Endothelial cell of umbilical vein (primary cell): ENCODE measurements around the gene A1BG. TPM values are rescaled to one million over a fixed set of nuclear protein-coding genes. Genes with fewer than 3 reads are reported as not detected.

Source experiments
- BruUV-seq: library from RNA; stranded (reverse); fragments of 400-500 nt; replicated peaks from 2 replicates; lab custom pipeline; 2021; lab: Mats Ljungman, UMichigan
- CTCF ChIA-PET: fragments of 300-600, 350-600 bp; sonication (Branson Sonifier 250); formaldehyde crosslinking; loops from one replicate; lab custom pipeline; 2021; ENCODE audit warnings: antibody characterized with exemption, inconsistent platforms; lab: Charles Lee
- POLR2A ChIA-PET: fragments of 300-600, 350-600 bp; sonication (Branson Sonifier 250); formaldehyde crosslinking; loops from one replicate; lab custom pipeline; 2021; ENCODE audit warnings: antibody characterized with exemption, inconsistent platforms; lab: Charles Lee
- DNase-seq: peaks from one replicate; pipeline ENCODE4 v3.0.0-alpha.2; 2011; ENCODE audit warnings: low read depth, low spot score
- FAIRE-seq: peaks from 2 replicates; lab custom pipeline; 2011; peaks lifted over from hg19 to GRCh38; lab: Jason Lieb, UNC
- H2AFZ ChIP-seq: 2 replicates; pipeline ENCODE4 v1.6.0; 2012; ENCODE audit warnings: low read depth, low read length, control low read depth, inconsistent platforms
- H3K27ac ChIP-seq: 2 replicates; pipeline ENCODE4 v1.5.1; 2011; ENCODE audit warnings: low read depth, mild to moderate bottlenecking, control low read depth, low read length, moderate library complexity; ENCODE audit not compliant: insufficient read depth
- H3K27me3 ChIP-seq, 2 experiments: 2 replicates each; pipeline versions ENCODE4 v1.6.0 to v1.6.1; 2011; ENCODE audit warnings: low read length in 2 of 2, mixed read lengths in 1 of 2; ENCODE audit not compliant: control insufficient read depth in 2 of 2, insufficient read depth in 2 of 2
- H3K36me3 ChIP-seq, 2 experiments: 2 replicates in 1 of 2; 3 replicates in 1 of 2; pipeline ENCODE4 v1.5.1; 2011; ENCODE audit warnings: low read length in 2 of 2, mild to moderate bottlenecking in 1 of 2, moderate library complexity in 1 of 2; ENCODE audit not compliant: control insufficient read depth in 2 of 2, insufficient read depth in 2 of 2; ENCODE audit errors: extremely low read depth in 1 of 2
- H3K4me1 ChIP-seq: 3 replicates; pipeline ENCODE4 v1.5.1; 2011; ENCODE audit warnings: mild to moderate bottlenecking, low read length; ENCODE audit not compliant: control insufficient read depth, insufficient read depth; ENCODE audit errors: extremely low read depth
- H3K4me2 ChIP-seq: 2 replicates; pipeline ENCODE4 v1.6.1; 2011; ENCODE audit warnings: low read length, control low read depth, mixed read lengths; ENCODE audit not compliant: insufficient read depth
- H3K4me3 ChIP-seq, 3 experiments: fragments of 200-600 bp in 1 of 3; sonication (generic), shearing (Covaris generic) in 1 of 3; replicated peaks in 1 of 3; 2 replicates each; pipeline ENCODE4 v1.5.1; 2011 to 2016; ENCODE audit warnings: control low read depth in 3 of 3, low read length in 3 of 3, mild to moderate bottlenecking in 2 of 3, inconsistent platforms in 1 of 3, low read depth in 1 of 3, moderate library complexity in 1 of 3; ENCODE audit not compliant: insufficient read depth in 1 of 3
- H3K79me2 ChIP-seq: 2 replicates; pipeline ENCODE4 v1.6.0; 2012; ENCODE audit warnings: low read length, inconsistent platforms; ENCODE audit not compliant: control insufficient read depth, insufficient read depth
- H3K9ac ChIP-seq: replicated peaks from 2 replicates; pipeline ENCODE3; 2011; ENCODE audit warnings: low read length, control low read depth; ENCODE audit not compliant: insufficient read depth; ENCODE audit errors: extremely low read depth
- H3K9me1 ChIP-seq: replicated peaks from 3 replicates; pipeline ENCODE4 v1.6.0; 2011; ENCODE audit warnings: mild to moderate bottlenecking, low read length; ENCODE audit not compliant: control insufficient read depth, insufficient read depth; ENCODE audit errors: extremely low read depth
- H3K9me3 ChIP-seq: replicated peaks from 2 replicates; pipeline ENCODE4 v1.5.1; 2012; ENCODE audit warnings: low read length, inconsistent platforms; ENCODE audit not compliant: control insufficient read depth, insufficient read depth
- H4K20me1 ChIP-seq: replicated peaks from 2 replicates; pipeline ENCODE3; 2011; ENCODE audit warnings: mild to moderate bottlenecking, low read length; ENCODE audit not compliant: control insufficient read depth, insufficient read depth; ENCODE audit errors: extremely low read depth
- EZH2 ChIP-seq: IDR thresholded peaks from 2 replicates; pipeline ENCODE4 v1.6.1; 2012; ENCODE audit warnings: borderline replicate concordance, low read depth, mild to moderate bottlenecking, moderate library complexity, low read length, inconsistent platforms; ENCODE audit not compliant: severe bottlenecking
- JUN ChIP-seq: IDR thresholded peaks from 2 replicates; pipeline ENCODE4 v1.6.1; 2011; ENCODE audit warnings: borderline replicate concordance, low read depth; ENCODE audit not compliant: insufficient read length, insufficient read depth
- POLR2A ChIP-seq: IDR thresholded peaks from 2 replicates; pipeline ENCODE4 v1.6.1; 2012; ENCODE audit warnings: low read depth, mild to moderate bottlenecking, control low read depth, low read length
- POLR2AphosphoS5 ChIP-seq: IDR thresholded peaks from 2 replicates; pipeline ENCODE4 v1.6.1; 2012; ENCODE audit warnings: low read depth, mild to moderate bottlenecking, control low read depth, low read length, moderate library complexity; ENCODE audit not compliant: insufficient read depth
- dilution Hi-C: fragments of 300-500 bp; cut with MboI; formaldehyde crosslinking; loops from one replicate; pipeline ENCODE4 v1.15.0; 2019; ENCODE audit warnings: low sequenced_read_pairs; ENCODE audit not compliant: extremely low pct_ligation_motif_present
- intact Hi-C: fragments of 100-400 bp; cut with micrococcal nuclease; formaldehyde crosslinking; loops from one replicate; pipeline ENCODE4 v1.10.0; 2022
- polyA plus RNA-seq, 4 experiments: library from polyadenylated mRNA; depleted of rRNA in 3 of 4; stranded (reverse) in 3 of 4; unstranded in 1 of 4; fragments of >200 nt; gene quantifications; 2 replicates each; pipeline versions ENCODE4 v1.2.1 to v1.2.3, GENCODE V29; 2011 to 2012; ENCODE audit warnings: missing spikeins in 1 of 4
- total RNA-seq: library from RNA; stranded (reverse); gene quantifications from 2 replicates; pipeline ENCODE4 v1.2.3, GENCODE V29; 2021

A1BG gene
- total and polyA plus RNA-seq, 2 donors (not counting 3 experiments of a cell fraction or from before 2014, with no cell fraction given), result 2.3 to 3.7 TPM

DNA sequence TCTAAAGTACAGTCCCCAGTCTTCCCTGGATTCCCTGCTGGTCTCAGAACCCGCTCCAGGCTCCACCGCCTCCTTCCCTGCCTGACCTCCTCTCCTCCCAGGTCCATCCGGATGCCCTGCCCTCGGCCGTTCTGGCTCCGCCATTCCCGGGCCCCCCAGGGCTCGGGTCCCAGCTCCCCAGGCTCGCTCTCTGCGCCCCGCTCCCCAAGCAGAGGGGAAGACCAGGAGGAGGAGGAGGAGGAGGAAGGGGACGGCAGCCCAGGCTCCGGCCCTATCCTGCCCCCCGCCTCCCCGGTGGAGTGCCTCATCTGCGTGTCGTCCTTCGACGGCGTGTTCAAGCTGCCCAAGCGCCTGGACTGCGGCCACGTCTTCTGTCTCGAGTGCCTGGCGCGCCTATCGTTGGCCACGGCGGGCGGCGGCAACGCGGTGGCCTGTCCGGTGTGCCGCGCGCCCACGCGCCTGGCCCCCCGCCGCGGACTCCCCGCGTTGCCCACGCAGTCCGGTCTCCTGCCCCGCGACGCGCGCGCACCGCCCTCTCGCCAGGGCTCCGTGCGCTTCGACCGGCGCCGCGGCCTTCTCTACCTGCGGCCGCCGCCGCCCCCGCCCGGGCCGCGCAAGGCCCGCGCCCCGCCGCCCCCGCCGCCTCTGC is 42.8 kb upstream of the A1BG start:
- Histone ChIP-seq H4K20me1 (no peaks in the 10 kb centered on the region), H2AFZ (no peak overlapping the region), H3K9ac (no peak overlapping the region), H3K36me3 (peaks cover 6 to 21% of the 10 kb centered on the region in 2 experiments), H3K27me3 (no peaks in the 10 kb centered on the region), H3K4me3 (no peak overlapping the region), H3K27ac (no peak overlapping the region), H3K4me2 (no peak overlapping the region), H3K4me1 (peaks cover 7% of the 10 kb centered on the region), H3K79me2 (peaks cover 4% of the 10 kb centered on the region), H3K9me3 (no peaks in the 10 kb centered on the region), H3K9me1 (no peaks in the 10 kb centered on the region)
- ChIA-PET CTCF (no interaction called here), POLR2A (no interaction called here)
- dilution Hi-C loops, result no loop called here
- DNase-seq (no peak), FAIRE-seq (no peak)
- intact Hi-C loops, result loop anchor here (1.0 kb wide), 1 partner anchor 9 kb away; the partner anchor contains the start of gene RPS5
- BruUV-seq, result no TSS peak
- TF ChIP-seq POLR2AphosphoS5 (no peak), EZH2 (peak; percentile 90)

DNA sequence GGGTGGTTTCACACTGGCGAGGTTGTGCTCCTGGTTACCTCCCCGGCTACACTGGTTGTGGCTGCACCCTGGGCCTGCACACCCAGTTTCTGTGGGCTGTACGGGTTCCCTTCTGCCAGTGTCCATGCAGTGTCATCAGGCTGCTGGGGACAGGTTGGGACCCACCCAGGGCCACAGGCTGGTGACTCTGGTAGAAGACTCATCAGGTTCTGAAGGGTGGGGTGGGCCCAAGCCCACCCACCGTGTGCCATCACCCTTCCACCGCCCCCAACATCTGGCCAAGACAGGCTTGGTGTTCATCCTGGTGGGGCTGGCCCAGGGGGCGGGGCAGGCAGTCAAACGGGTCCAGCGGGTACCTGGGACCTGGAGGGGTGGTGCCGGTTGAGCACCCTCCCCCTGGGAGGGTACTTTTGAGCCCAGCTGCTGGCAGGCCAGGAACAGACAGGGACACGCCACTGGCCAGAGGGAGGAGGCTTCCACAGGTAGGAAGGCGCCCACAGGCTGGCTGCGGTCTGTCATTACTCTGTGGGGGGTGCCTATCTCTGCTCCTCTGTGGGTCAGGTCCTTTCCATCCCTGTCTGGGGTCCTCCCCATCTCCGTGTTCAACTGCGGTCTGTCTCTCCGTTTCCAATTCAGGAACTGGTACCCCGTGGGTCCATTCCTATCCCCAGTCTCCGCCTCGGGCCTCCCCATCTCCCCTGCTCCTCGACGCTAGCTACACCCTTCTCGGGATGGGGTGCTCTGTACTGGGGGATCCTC is 42.1 kb upstream of the A1BG start, which contains the start of gene RNF225:
RNF225 (plus strand) TSS at position 437 of the 759 bp plus-strand sequence. CDS start 434 bp downstream, outside the sequence.
- BruUV-seq, result no TSS peak
- no peaks in the 10 kb centered on the region for H3K9me1 ChIP-seq
- H3K9ac ChIP-seq, result no peak within 1 kb of the TSS
- H3K27me3 ChIP-seq, result no peaks in the 10 kb centered on the region
- FAIRE-seq (no peak), DNase-seq (no peak)
- no peak within 1 kb of the TSS for H3K4me2 ChIP-seq
- dilution Hi-C loops, result no loop called here
- peak; percentile 74 for TF ChIP-seq POLR2AphosphoS5
- TF ChIP-seq POLR2A, result peak; percentile 82
- no peak for TF ChIP-seq JUN
- POLR2A ChIA-PET, result no interaction called here
- no peaks in the 10 kb centered on the region for H4K20me1 ChIP-seq
- no peak within 1 kb of the TSS for H3K27ac ChIP-seq
- peaks cover 9% of the 10 kb centered on the region for H3K79me2 ChIP-seq
- H2AFZ ChIP-seq, result no peak within 1 kb of the TSS
- CTCF ChIA-PET, result no interaction called here
- H3K4me3 ChIP-seq, result no peak within 1 kb of the TSS
- H3K9me3 ChIP-seq, result no peaks in the 10 kb centered on the region
- peaks cover 6 to 21% of the 10 kb centered on the region in 2 experiments for H3K36me3 ChIP-seq
- peaks cover 1% of the 10 kb centered on the region for H3K4me1 ChIP-seq
- intact Hi-C loops, result loop anchor here (1.0 kb wide), 1 partner anchor 8 kb away; the partner anchor contains the start of gene RPS5
